ENCODE data around the gene DIP2C.
"Not testable (repeated sequence)": the region's sequence is repeated elsewhere in the genome, so short reads cannot be mapped to it uniquely, and the experiment has no call there.

The DIP2C gene

DNA sequence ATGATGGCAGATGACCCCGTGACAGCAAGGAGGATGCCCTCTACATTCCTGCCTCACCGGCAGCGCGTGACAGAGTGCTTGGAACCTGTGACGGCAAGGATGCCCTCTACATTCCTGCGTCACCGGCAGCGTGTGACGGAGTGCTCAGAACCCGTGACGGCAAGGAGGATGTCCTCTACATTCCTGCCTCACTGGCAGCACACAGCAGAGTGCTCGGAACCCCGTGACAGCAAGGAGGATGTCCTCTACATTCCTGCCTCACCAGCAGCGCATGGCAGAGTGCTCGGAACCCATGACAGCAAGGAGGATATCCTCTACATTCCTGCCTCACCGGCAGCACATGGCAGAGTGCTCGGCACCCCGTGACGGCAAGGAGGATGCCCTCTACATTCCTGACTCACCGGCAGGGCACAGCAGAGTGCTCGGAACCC lies 231.0 kb downstream of the DIP2C start:
- no peaks in the 10 kb centered on the region for H3K27me3 ChIP-seq (ENCODE audit: insufficient read depth, low read length)
- no peak overlapping the region for H2AFZ ChIP-seq (ENCODE audit: low read length, unreplicated experiment)
- no peak overlapping the region for H3K27ac ChIP-seq (ENCODE audit: low read depth, low read length)
- H3K4me3 ChIP-seq (ENCODE audit: low read depth, low read length), result no peak overlapping the region
- peaks cover 16% of the 10 kb centered on the region for H3K4me1 ChIP-seq (ENCODE audit: control insufficient read depth, insufficient read depth, low read length, unreplicated experiment)
- H3K79me2 ChIP-seq (ENCODE audit: control insufficient read depth, insufficient read depth, low read length, unreplicated experiment), result no peaks in the 10 kb centered on the region
- no peaks in the 10 kb centered on the region for H3K36me3 ChIP-seq (ENCODE audit: insufficient read depth, low read length)

DNA sequence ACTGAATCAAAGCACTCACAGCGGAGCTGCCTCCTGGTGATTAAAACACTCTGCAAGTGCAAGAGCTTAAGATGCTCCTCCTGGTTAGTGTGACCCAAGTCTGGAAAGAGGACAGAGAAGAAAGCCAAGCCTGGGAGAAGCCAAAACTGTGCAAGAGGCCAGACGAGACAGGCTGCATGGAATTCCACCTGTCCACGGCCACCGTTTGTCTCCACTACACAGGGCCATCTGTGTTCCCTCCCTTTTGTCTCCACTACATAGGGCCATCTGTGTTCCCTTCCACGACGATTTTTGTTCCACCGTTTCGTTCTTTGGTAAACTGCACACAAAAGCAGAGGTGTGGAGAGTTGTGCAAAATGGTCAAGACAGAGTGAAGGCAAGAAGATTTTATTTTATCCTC lies 233.0 kb downstream of the DIP2C start:
- no peak overlapping the region for H3K27ac ChIP-seq (ENCODE audit: low read depth, low read length)

DNA sequence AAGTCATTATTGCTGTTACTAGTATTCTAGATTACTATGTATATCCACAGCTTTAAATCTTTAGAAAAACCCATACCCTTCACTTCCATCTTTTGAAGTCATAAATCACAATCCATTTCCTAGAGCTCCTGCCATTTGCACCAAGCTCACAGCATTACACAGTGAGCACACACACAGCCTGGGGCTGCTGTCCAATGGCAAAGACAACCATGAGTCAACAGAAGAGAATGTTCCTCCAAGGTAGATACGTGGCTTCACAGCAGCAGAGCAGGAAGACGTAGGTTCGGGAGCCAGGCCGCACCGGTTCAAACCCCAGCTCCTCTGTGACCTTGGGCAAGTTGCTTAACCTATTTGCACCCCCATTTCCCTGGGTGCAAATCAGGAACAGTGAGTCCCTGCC lies 234.6 kb downstream of the DIP2C start:
- Histone ChIP-seq H3K4me3 (ENCODE audit: low read depth, low read length) (no peak overlapping the region), H3K27ac (ENCODE audit: low read depth, low read length) (peak overlapping the region; percentile 52; the same call in 1 of the 2 replicates), H3K36me3 (ENCODE audit: insufficient read depth, low read length) (no peaks in the 10 kb centered on the region), H3K4me1 (ENCODE audit: control insufficient read depth, insufficient read depth, low read length, unreplicated experiment) (peaks cover 16% of the 10 kb centered on the region), H3K27me3 (ENCODE audit: insufficient read depth, low read length) (no peaks in the 10 kb centered on the region), H2AFZ (ENCODE audit: low read length, unreplicated experiment) (peak overlapping the region; percentile 28), H3K79me2 (ENCODE audit: control insufficient read depth, insufficient read depth, low read length, unreplicated experiment) (no peaks in the 10 kb centered on the region)

More for the DNA sequence above, 233.0 kb downstream of the DIP2C start:
- H3K79me2 ChIP-seq (ENCODE audit: control insufficient read depth, insufficient read depth, low read length, unreplicated experiment), result no peaks in the 10 kb centered on the region
- H3K4me1 ChIP-seq (ENCODE audit: control insufficient read depth, insufficient read depth, low read length, unreplicated experiment), result peaks cover 16% of the 10 kb centered on the region
- H2AFZ ChIP-seq (ENCODE audit: low read length, unreplicated experiment), result no peak overlapping the region
- H3K4me3 ChIP-seq (ENCODE audit: low read depth, low read length), result no peak overlapping the region
- no peaks in the 10 kb centered on the region for H3K27me3 ChIP-seq (ENCODE audit: insufficient read depth, low read length)
- H3K36me3 ChIP-seq (ENCODE audit: insufficient read depth, low read length), result no peaks in the 10 kb centered on the region

DNA sequence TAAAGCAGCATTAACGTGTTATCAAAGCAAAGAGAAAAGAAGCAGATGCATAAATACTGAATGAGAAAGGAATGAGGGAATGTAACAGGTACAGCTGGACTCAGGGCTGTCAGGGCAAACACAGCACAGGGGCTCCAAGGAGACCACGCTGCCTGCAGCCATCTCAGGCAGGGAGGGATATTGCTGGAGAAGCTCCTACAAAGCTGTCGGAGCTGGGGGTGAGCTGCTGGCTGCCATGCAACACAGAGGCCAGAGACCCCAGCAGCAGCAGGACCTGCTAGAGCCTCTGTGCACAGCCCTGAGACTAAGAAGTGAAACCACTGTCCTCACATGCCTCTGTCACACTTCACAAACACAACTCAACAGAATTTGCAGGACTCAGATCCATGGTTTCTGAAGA lies 235.8 kb downstream of the DIP2C start:
- Histone ChIP-seq H3K79me2 (ENCODE audit: control insufficient read depth, insufficient read depth, low read length, unreplicated experiment) (no peaks in the 10 kb centered on the region), H3K4me1 (ENCODE audit: control insufficient read depth, insufficient read depth, low read length, unreplicated experiment) (peaks cover 20% of the 10 kb centered on the region), H2AFZ (ENCODE audit: low read length, unreplicated experiment) (no peak overlapping the region), H3K27ac (ENCODE audit: low read depth, low read length) (no peak overlapping the region), H3K27me3 (ENCODE audit: insufficient read depth, low read length) (no peaks in the 10 kb centered on the region), H3K36me3 (ENCODE audit: insufficient read depth, low read length) (no peaks in the 10 kb centered on the region), H3K4me3 (ENCODE audit: low read depth, low read length) (no peak overlapping the region)

DNA sequence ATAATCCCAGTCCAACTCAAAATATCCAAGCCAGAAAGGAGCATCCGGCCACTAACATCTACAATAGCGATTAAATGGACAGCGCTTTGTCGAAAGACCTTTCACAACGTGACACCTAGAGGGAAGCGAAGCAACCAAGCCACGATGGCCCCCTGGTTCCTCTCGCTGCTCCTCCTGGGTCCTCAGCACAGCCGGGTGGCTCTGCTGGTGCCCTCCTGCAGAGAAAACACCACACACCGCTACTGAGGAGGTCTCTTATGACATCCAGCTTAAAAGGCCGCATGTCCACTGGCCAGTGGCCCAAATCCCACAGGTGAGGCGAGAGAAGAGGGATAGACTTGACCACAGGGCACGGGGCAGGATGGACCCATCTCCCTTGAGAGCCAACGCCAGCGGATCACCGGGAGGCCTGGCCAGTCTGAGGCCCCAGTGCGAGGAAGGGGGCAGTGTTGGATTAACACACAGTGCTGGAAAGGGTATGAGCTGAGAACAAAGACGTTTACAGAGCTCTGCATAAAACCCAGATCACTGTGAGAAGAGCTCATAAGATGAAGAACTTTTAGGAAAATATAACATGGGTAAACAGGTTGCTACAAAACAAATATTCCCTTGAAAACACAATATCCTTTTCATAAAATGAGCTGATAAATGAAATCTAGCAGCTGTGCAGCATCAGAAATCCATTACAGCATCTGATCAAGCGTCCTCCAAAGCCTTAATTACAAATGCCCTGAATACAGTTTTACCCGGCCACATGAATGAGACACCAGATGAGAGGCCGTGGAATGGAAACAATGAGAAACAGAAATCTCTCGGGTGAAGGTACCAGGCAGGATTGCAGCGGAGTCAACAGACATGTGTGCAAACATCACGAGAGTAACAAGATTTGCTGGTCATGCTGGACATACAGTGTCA lies 236.7 kb downstream of the DIP2C start:
- Histone ChIP-seq H3K27me3 (ENCODE audit: insufficient read depth, low read length) (no peaks in the 10 kb centered on the region), H3K79me2 (ENCODE audit: control insufficient read depth, insufficient read depth, low read length, unreplicated experiment) (no peaks in the 10 kb centered on the region), H2AFZ (ENCODE audit: low read length, unreplicated experiment) (no peak overlapping the region), H3K4me3 (ENCODE audit: low read depth, low read length) (no peak overlapping the region), H3K4me1 (ENCODE audit: control insufficient read depth, insufficient read depth, low read length, unreplicated experiment) (peaks cover 20% of the 10 kb centered on the region), H3K27ac (ENCODE audit: low read depth, low read length) (no peak overlapping the region), H3K36me3 (ENCODE audit: insufficient read depth, low read length) (no peaks in the 10 kb centered on the region)

DNA sequence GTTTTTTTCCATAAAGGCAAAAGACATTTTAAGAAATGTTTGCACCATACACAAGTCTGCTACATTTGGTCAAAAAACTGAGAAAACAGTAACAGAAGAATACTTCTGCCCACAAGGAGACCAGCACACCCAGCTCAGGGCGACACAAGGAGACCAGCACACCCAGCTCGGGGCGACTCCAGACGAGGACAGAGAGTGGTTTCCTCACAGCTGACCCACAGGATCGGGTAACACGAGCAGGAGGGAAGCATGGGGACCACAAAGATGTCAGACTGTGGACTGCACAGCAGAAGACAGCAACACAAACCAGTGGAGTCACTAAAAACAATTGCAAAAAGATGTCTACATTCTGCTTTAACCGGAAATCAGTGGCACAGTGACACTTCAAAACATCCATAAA lies 237.6 kb downstream of the DIP2C start:
- Histone ChIP-seq H3K27ac (ENCODE audit: low read depth, low read length) (no peak overlapping the region), H3K36me3 (ENCODE audit: insufficient read depth, low read length) (no peaks in the 10 kb centered on the region), H3K4me1 (ENCODE audit: control insufficient read depth, insufficient read depth, low read length, unreplicated experiment) (peaks cover 20% of the 10 kb centered on the region), H2AFZ (ENCODE audit: low read length, unreplicated experiment) (no peak overlapping the region), H3K4me3 (ENCODE audit: low read depth, low read length) (no peak overlapping the region), H3K27me3 (ENCODE audit: insufficient read depth, low read length) (no peaks in the 10 kb centered on the region), H3K79me2 (ENCODE audit: control insufficient read depth, insufficient read depth, low read length, unreplicated experiment) (no peaks in the 10 kb centered on the region)

DNA sequence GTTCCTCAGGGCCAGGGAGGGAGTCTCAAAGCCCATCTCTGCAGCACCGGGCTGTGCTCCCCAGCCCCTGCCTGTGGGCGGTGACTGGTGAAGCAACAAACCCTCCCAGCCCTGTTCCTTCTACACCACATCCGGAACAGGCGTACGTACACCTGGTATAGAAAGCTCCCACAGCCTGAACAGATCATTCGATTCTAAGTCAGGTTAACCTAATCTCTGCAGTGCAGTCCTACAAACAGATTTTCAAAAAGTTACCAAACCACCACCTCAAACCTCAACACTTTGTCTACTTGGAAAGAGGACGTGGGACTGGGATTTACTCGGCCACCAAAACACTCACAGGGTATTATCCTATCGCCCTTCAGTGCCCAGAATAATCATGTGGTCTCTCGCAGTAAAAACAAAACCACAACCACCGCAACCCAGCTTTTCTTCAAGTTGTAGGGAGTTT lies 238.4 kb downstream of the DIP2C start:
- Histone ChIP-seq H3K27ac (ENCODE audit: low read depth, low read length) (no peak overlapping the region), H3K4me1 (ENCODE audit: control insufficient read depth, insufficient read depth, low read length, unreplicated experiment) (peaks cover 20% of the 10 kb centered on the region), H3K36me3 (ENCODE audit: insufficient read depth, low read length) (no peaks in the 10 kb centered on the region), H3K79me2 (ENCODE audit: control insufficient read depth, insufficient read depth, low read length, unreplicated experiment) (no peaks in the 10 kb centered on the region), H2AFZ (ENCODE audit: low read length, unreplicated experiment) (no peak overlapping the region), H3K27me3 (ENCODE audit: insufficient read depth, low read length) (no peaks in the 10 kb centered on the region), H3K4me3 (ENCODE audit: low read depth, low read length) (no peak overlapping the region)

DNA sequence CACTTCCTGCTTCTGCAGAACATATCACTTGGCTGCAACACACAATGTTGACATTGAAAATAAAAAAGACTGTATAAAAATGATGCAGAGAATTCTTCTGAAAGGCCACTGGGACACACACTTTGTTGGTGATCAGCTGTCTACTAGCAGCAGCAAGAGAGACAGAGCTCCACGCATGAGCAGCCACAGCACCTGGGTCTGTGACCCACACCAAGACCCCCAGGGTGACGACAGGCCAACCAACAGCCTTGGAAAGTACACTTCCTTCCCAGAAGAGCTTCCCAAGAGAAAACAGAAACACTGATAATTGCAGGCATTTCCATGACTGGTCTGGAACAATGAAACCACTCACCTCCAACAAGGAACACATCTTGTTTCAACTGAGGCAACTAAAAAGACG lies 239.0 kb downstream of the DIP2C start:
- Histone ChIP-seq H2AFZ (ENCODE audit: low read length, unreplicated experiment) (no peak overlapping the region), H3K36me3 (ENCODE audit: insufficient read depth, low read length) (no peaks in the 10 kb centered on the region), H3K4me3 (ENCODE audit: low read depth, low read length) (no peak overlapping the region), H3K27me3 (ENCODE audit: insufficient read depth, low read length) (no peaks in the 10 kb centered on the region), H3K27ac (ENCODE audit: low read depth, low read length) (no peak overlapping the region), H3K79me2 (ENCODE audit: control insufficient read depth, insufficient read depth, low read length, unreplicated experiment) (no peaks in the 10 kb centered on the region), H3K4me1 (ENCODE audit: control insufficient read depth, insufficient read depth, low read length, unreplicated experiment) (peaks cover 20% of the 10 kb centered on the region)

DNA sequence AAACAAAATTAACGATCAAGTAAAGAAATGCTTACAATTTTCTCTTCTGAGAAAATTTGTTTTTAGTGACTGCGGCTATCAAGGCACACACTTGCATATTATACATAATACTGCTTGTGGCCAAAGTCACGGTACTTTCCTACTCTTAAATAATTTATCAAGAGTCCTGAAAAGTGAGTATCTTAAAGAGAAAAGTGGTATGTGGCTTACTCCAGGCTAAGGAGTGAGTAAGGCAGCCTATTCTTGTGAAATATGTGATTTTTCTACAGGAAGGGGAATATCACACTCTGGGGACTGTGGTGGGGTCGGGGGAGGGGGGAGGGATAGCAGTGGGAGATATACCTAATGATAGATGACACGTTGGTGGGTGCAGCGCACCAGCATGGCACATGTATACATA lies 240.1 kb downstream of the DIP2C start:
- H3K27ac ChIP-seq (ENCODE audit: low read depth, low read length); H2AFZ ChIP-seq (ENCODE audit: low read length, unreplicated experiment); H3K4me3 ChIP-seq (ENCODE audit: low read depth, low read length); H3K36me3 ChIP-seq (ENCODE audit: insufficient read depth, low read length); H3K27me3 ChIP-seq (ENCODE audit: insufficient read depth, low read length); H3K79me2 ChIP-seq (ENCODE audit: control insufficient read depth, insufficient read depth, low read length, unreplicated experiment): not testable (repeated sequence)
- H3K4me1 ChIP-seq (ENCODE audit: control insufficient read depth, insufficient read depth, low read length, unreplicated experiment), result peaks cover 12% of the 10 kb centered on the region

DNA sequence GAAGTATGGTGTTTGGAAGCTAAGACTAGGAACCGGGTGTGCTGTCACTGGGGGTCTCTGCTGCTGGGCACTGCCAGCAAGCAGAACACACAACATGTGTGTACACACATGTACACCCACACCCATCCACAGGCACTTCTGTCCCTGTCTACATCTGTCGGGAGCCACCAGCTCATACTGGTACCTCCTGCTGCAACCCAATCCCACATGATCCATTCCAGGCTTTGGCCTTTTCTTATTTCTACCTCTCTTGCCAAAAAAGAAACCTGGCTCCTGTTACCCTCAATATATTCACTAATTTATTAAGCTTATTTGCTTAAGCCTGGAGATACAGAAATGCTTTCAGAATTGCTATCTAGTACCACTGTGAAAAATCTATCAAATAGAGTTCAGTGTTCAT lies 246.0 kb downstream of the DIP2C start:
- Histone ChIP-seq H2AFZ (ENCODE audit: low read length, unreplicated experiment) (no peak overlapping the region), H3K4me1 (ENCODE audit: control insufficient read depth, insufficient read depth, low read length, unreplicated experiment) (no peaks in the 10 kb centered on the region), H3K36me3 (ENCODE audit: insufficient read depth, low read length) (no peaks in the 10 kb centered on the region), H3K27me3 (ENCODE audit: insufficient read depth, low read length) (no peaks in the 10 kb centered on the region), H3K79me2 (ENCODE audit: control insufficient read depth, insufficient read depth, low read length, unreplicated experiment) (no peaks in the 10 kb centered on the region), H3K27ac (ENCODE audit: low read depth, low read length) (no peak overlapping the region), H3K4me3 (ENCODE audit: low read depth, low read length) (no peak overlapping the region)

DNA sequence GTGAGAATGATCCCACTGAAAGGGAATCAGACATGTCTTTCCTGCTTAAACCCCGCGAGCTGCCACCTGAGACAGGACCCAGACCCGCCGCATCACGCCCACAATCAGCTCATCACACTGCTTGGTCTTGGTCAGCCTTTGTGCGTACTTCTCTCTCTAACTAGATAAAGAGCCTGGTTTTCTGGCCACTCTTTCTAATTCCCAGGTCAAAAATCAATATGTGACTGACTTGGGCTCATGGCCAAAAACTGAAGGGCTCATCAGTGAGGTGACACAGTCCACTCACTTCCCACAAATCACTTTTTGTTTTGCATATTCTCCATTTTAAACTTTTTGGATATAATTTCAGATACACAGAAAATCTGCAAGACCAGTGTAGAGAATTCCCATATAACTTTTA lies 247.3 kb downstream of the DIP2C start:
- H3K27ac ChIP-seq (ENCODE audit: low read depth, low read length), result no peak overlapping the region
- no peak overlapping the region for H2AFZ ChIP-seq (ENCODE audit: low read length, unreplicated experiment)
- H3K4me3 ChIP-seq (ENCODE audit: low read depth, low read length), result no peak overlapping the region
- no peaks in the 10 kb centered on the region for H3K36me3 ChIP-seq (ENCODE audit: insufficient read depth, low read length)
- no peaks in the 10 kb centered on the region for H3K79me2 ChIP-seq (ENCODE audit: control insufficient read depth, insufficient read depth, low read length, unreplicated experiment)
- H3K4me1 ChIP-seq (ENCODE audit: control insufficient read depth, insufficient read depth, low read length, unreplicated experiment), result no peaks in the 10 kb centered on the region
- H3K27me3 ChIP-seq (ENCODE audit: insufficient read depth, low read length), result no peaks in the 10 kb centered on the region

Measured in ACC112 (cell line).